Measurements from ENCODE around the gene ERH. TPM values are rescaled to one million over a fixed set of nuclear protein-coding genes. Genes with fewer than 3 reads are reported as not detected.
A peak's percentile ranks its signal among the peaks of the same experiment; 100 is the strongest.

Gene ERH
- polyA plus RNA-seq, 3 donors = 63.6 to 67.0 (median 64.3) TPM

- Mint-ChIP-seq H3K36me3 (peaks cover 17 to 29% of the 10 kb centered on the region in 2 donors), H3K4me1 (peaks cover 50% of the 10 kb centered on the region), H3K27ac (peak overlapping the region in 1 of 7 donors; percentile 36), H3K9me3 (peaks cover 0 to 5% (median 0%) of the 10 kb centered on the region in 7 donors), H3K27me3 (ENCODE audit: low read depth in 3 of 3) (no peaks in the 10 kb centered on the region), H3K4me3 (peak overlapping the region in 1 of 2 donors; percentile 96)
- intact Hi-C loops (cut with micrococcal nuclease) = no loop called here
- H3K36me3 ChIP-seq (replicated peaks in 1 of 2; ENCODE audit: control insufficient read depth in 1 of 2, insufficient read depth in 2 of 2, low read length in 2 of 2) = peaks cover 9 to 21% of the 10 kb centered on the region in 2 donors
- peaks cover 36% of the 10 kb centered on the region for H4K20me1 ChIP-seq (ENCODE audit: insufficient read depth, low read length)
- WGBS (ENCODE audit: insufficient coverage) = 91% methylated on average over 4 of the region's 6 CpGs
- no peak overlapping the region for H3K9ac ChIP-seq (ENCODE audit: insufficient read depth, low read length, poor library complexity, severe bottlenecking)
- H3K27me3 ChIP-seq (ENCODE audit: control insufficient read depth in 2 of 2, insufficient read depth in 2 of 2, low read length in 2 of 2) = no peaks in the 10 kb centered on the region
- H2AFZ ChIP-seq (ENCODE audit: insufficient read depth, low read depth, low read length, poor library complexity, severe bottlenecking) = no peak overlapping the region
- H3K4me1 ChIP-seq (ENCODE audit: control insufficient read depth in 1 of 2, insufficient read depth in 2 of 2, low read length in 2 of 2) = peaks cover 35 to 48% of the 10 kb centered on the region in 2 donors
- peak overlapping the region; percentile 92 for H3K4me2 ChIP-seq (replicated peaks; ENCODE audit: extremely low read depth, low read length, poor library complexity, severe bottlenecking)
- H3K9me3 ChIP-seq (replicated peaks in 1 of 2; ENCODE audit: control insufficient read depth in 1 of 2, insufficient read depth in 1 of 2, low read length in 2 of 2) = no peaks in the 10 kb centered on the region
- TF ChIP-seq, protein P1, sequence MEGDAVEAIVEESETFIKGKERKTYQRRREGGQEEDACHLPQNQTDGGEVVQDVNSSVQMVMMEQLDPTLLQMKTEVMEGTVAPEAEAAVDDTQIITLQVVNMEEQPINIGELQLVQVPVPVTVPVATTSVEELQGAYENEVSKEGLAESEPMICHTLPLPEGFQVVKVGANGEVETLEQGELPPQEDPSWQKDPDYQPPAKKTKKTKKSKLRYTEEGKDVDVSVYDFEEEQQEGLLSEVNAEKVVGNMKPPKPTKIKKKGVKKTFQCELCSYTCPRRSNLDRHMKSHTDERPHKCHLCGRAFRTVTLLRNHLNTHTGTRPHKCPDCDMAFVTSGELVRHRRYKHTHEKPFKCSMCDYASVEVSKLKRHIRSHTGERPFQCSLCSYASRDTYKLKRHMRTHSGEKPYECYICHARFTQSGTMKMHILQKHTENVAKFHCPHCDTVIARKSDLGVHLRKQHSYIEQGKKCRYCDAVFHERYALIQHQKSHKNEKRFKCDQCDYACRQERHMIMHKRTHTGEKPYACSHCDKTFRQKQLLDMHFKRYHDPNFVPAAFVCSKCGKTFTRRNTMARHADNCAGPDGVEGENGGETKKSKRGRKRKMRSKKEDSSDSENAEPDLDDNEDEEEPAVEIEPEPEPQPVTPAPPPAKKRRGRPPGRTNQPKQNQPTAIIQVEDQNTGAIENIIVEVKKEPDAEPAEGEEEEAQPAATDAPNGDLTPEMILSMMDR (IDR thresholded peaks at IDR 0.05) = no peak
- peak overlapping the region in 1 of 3 experiments; percentile 99 for H3K4me3 ChIP-seq (replicated peaks in 1 of 3; ENCODE audit: low read depth in 2 of 3, low read length in 3 of 3)
- no peak overlapping the region for H3K27ac ChIP-seq (ENCODE audit: low read depth in 1 of 2, low read length in 2 of 2)
- H3K79me2 ChIP-seq (ENCODE audit: insufficient read depth, low read length) = peaks cover 97% of the 10 kb centered on the region
- no peak for DNase-seq
These were observed 2.1 kb upstream of the ERH start for GRCh38 chr14:69400154-69400553.

DNA sequence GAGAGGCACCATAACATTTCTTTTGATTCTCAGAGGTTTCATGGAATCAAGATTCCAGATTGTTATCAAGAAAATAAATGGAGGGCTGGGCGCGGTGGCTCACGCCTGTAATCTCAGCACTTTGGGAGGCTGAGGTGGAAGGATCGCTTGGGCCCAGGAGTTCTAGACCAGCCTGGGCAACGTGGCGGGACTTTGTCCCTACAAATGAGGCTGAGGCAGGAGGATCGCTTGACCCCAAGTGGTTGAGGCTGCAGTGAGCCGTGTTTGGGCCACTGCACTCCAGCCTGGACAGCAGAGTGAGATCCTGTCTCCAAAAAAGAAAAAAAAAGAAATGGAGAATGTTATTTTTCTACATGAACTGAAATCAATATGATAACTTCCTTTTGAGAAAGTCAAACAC, 1.7 kb upstream of the ERH start:
- no peak for DNase-seq
- Mint-ChIP-seq H3K27ac (peak overlapping the region in 1 of 7 donors; percentile 6), H3K4me1 (peaks cover 49% of the 10 kb centered on the region), H3K9me3 (peaks cover 0 to 5% (median 0%) of the 10 kb centered on the region in 7 donors), H3K4me3 (peak overlapping the region; percentile 92 to 96), H3K27me3 (ENCODE audit: low read depth in 3 of 3) (no peaks in the 10 kb centered on the region), H3K36me3 (peaks cover 20 to 30% of the 10 kb centered on the region in 2 donors)
- H3K9me3 ChIP-seq (replicated peaks in 1 of 2; ENCODE audit: control insufficient read depth in 1 of 2, insufficient read depth in 1 of 2, low read length in 2 of 2) = no peaks in the 10 kb centered on the region
- peak overlapping the region; percentile 92 for H3K4me2 ChIP-seq (replicated peaks; ENCODE audit: extremely low read depth, low read length, poor library complexity, severe bottlenecking)
- H3K27ac ChIP-seq (ENCODE audit: low read depth in 1 of 2, low read length in 2 of 2) = no peak overlapping the region
- H3K4me3 ChIP-seq (replicated peaks in 1 of 3; ENCODE audit: low read depth in 2 of 3, low read length in 3 of 3) = peak overlapping the region in 1 of 3 experiments; percentile 99
- peaks cover 35 to 48% of the 10 kb centered on the region in 2 donors for H3K4me1 ChIP-seq (ENCODE audit: control insufficient read depth in 1 of 2, insufficient read depth in 2 of 2, low read length in 2 of 2)
- no peaks in the 10 kb centered on the region for H3K27me3 ChIP-seq (ENCODE audit: control insufficient read depth in 2 of 2, insufficient read depth in 2 of 2, low read length in 2 of 2)
- peaks cover 13 to 21% of the 10 kb centered on the region in 2 donors for H3K36me3 ChIP-seq (replicated peaks in 1 of 2; ENCODE audit: control insufficient read depth in 1 of 2, insufficient read depth in 2 of 2, low read length in 2 of 2)
- intact Hi-C loops (cut with micrococcal nuclease) = loop anchor here in 1 of 2 donors (5.0 to 10.0 kb wide), 2 partner anchors 368 to 1205 kb away; partner anchors contain the start of genes MED6 and SRSF5
- H3K79me2 ChIP-seq (ENCODE audit: insufficient read depth, low read length) = peaks cover 97% of the 10 kb centered on the region
- TF ChIP-seq, protein P1 (IDR thresholded peaks at IDR 0.05) = no peak
- no peak overlapping the region for H3K9ac ChIP-seq (ENCODE audit: insufficient read depth, low read length, poor library complexity, severe bottlenecking)
- H2AFZ ChIP-seq (ENCODE audit: insufficient read depth, low read depth, low read length, poor library complexity, severe bottlenecking) = no peak overlapping the region
- WGBS (ENCODE audit: insufficient coverage) = 100% methylated on average over 8 of the region's 8 CpGs
- peaks cover 32% of the 10 kb centered on the region for H4K20me1 ChIP-seq (ENCODE audit: insufficient read depth, low read length)
